Stimulated activated CD4-positive, alpha-beta T cell treated with anti-CD3 and anti-CD28 coated beads, Interleukin-1b, Interleukin-23, amount 100 ng/mL, for 48 hours (primary cell): Measurements from ENCODE around the gene GOPC.
"Not testable (repeated sequence)": the region's sequence is repeated elsewhere in the genome, so short reads cannot be mapped to it uniquely, and the experiment has no call there.

Source experiments
- DNase-seq: peaks from one replicate; pipeline ENCODE4 v3.0.0-alpha.2; 2020

Gene GOPC

DNA sequence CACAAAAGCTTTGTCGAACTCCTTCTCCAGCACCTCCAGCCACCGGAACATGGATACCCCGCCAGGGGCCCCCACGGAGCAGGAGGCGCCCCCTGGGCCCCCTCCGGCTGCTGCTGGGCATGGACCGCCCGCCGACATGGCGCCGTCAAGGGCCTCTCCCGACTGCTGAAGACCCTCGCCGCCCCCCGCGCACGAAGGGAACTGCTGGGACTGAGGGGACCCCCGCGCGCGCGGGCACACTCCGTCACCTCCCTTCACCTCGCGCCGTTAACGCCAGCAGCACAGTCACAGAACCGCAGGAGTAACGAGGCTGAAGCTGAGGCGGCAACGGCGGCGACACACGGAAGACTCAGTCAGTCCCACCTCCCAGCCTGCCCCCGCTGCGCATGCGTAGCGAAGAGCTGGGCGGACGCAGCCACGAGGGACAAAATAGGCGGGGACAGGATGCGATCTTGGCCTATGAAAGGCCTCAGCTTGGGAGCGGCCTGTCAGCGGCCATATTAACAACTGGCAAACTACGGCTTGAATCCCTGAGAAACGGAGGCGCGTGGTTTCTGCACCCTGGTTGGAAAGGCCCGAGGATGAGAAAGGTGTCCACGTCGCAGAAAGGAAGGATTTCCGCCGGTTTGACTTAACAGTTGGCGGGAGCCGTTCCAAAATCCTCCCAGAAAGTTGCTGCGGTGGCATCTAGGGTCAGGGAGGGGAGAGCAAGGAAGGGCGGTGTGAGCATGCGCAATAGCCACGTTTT, at the start of gene GOPC:
GOPC (minus strand) TSS at position 361 of the 748 bp plus-strand sequence; CDS start at position 138, 223 bp downstream.
- DNase-seq: peak; percentile 96

DNA sequence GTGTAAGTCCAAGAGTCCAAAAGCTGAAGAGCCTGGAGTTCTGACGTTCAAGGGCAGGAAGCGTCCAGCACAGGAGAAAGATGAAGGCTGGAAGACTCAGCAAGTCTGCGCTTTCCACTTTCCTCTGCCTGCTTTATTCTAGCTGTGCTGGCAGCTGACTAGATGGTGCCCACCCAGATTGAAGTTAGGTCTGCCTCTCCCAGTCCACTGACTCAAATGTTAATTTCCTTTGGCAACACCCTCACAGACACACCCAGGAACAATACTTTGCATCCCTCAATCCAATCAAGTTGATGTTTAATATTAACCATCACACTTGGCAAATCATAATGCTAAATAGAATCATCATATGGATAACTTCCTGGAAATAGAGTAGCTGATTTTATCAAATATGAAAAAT, 49.7 kb upstream of the GOPC start:
- not testable (repeated sequence) for DNase-seq

DNA sequence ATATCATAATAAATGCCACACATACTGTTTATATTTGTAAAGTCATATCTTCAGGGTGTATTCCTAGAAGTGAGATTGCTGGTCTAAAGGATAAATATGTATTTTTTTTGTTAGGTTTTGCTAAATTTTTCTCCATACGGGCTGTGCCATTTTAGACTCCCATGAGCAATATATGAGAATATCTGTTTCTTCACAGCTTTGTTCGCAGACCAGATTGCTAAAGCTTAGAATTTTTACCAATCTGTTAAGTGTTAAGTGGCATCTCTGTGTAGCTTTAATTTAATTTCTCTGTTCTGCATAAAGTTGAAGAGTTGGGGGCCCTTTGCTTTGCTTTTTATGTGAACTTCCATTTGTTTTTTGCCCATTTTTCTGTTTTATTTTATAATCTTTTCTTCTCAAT, 40.7 kb upstream of the GOPC start:
- DNase-seq: no peak

DNA sequence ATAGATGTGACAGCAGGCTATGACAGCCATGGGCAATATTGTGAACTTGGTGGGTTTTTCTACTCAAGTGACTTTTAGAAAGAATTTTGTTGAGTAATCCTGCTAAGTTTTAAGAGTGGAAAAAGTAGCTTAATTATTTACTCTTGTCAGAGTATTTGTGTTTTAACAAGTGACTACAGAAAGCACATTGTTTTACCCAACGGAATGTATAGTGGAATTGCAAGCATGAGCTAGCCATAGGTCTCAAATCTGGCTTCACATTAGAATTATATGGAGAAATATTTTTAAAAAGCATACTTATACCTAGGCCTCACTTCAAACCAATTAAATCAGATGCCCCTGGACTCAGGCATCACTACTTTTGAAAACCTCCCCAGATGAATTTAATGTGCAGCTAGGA, 35.5 kb upstream of the GOPC start:
- DNase-seq: no peak

DNA sequence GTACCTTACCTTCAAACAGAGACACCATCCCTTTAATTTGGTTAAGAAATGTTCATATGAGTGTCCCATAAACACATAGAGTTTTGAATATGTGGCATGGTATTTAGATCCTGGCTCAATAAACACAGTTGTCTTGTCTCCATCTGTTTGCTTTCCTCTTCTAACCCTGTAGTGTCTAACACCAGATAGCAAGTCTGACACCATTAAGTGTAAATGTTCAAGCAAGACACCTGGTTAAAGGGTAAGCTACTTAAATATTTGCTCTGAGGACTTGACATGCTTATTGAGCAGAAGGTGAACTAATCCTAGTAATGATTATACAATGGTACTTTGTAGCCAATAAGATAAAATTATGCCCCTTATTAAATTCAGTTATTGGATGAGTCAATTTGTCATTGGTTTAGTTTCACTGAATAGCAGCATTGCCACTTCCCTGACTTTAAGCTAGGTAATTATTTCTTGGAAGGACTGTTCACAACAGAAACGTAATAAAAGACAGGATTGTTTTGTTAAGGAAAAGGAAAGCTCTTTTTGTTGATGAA, 26.9 kb upstream of the GOPC start:
- DNase-seq: no peak

DNA sequence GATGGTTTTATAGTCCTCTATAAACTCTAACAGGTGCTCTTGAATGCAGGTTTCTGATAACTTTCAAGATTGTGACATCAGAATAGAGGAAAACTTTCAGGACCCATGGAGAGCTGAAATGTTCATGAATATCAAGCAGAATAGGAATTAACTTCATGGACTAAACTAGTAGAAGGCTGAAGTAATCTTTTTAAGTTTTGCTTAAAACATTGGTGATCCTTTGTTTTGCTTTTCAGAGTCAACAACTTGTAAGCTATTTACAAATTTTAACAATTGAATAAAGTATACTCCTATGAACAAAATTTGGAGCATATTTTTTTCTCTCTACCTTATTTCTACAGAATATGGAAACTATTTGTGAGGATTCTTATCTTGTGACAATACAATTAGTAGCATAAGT, 25.2 kb upstream of the GOPC start:
- DNase-seq: no peak

DNA sequence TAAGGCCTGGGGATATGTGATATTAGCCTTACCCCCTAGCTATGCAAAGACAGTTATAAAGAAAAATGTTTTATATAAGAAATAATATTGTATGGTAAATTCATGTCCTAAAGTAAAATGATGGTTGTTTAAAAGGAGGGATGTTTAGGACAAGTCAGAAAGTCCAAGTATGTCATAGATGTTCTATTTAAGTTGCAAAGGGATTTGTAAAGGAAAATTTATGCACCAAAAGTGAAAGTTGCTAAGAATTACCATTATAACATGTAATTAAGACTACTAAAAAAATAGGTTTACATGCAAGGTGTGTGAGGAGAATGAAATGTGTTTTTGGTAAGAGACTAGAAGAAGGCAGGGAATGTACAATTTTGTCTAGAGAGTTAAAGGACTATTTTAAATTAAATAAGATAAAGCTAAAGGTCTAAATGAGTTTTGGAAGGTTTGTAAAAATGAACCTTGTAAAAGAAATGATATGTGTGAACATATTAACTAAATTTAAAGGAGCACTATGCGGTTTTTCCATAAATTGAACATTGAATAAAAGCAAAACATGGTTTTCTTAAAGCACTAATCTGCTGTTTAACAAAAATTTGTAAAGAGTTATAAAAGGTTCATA, 22.7 kb upstream of the GOPC start:
- DNase-seq: no peak

DNA sequence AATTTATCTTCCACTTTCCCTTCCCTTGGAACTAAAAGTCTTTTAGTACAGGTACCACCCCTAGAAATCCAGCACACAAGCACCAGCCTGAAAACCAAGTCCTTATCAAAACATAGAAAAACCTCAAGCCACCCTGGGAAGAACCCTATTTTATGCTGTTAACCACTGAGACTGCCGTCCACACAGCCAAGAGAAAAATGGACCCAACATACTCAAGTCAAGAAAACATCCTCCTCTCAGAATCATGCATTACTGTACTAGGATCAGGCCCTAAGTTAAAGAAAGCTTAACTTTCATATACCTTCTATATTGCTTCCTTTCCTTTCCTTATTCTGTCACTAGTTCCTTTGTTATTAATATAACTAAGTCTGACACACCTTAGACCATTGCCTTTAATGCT, 16.9 kb upstream of the GOPC start:
- DNase-seq: no peak

DNA sequence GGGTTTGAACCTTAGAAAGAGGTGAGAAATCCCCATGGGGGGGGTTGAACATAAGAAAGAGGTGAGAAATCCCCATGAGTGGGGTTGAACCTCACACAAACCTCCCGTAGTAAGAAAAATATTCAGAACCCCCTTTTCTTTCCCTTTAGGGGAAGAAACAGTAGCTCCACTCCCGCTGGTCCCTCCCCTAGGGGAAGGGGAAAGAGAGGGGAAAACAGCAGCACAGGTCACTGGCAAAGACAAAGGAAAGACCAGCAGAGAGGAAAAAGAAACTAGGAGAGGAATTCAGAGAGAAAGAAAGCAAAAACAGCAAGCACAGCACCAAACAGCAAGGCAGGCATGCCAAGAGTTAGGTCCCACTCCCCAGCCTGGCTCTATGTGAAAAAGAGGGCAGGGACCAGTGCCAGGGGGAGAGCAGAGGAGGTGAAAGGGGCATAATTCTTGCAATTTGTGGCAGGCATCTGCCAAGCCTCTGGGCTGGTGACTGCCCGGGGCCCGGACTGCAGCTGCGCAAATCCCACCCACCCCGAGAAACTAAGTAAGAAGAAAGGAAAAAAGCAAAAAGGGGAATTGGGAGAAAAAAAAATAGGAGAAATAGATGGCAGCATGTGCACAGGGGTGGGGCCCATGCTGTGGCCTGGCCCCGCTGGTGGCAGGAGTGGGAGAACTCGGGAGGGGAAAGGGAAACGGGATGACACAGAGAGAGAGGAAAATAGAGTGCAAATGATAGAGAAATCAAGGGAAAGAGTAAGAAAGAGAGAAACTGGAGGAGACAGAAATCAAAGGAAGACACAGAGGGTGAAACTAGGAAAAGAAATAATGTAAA, 15.1 kb upstream of the GOPC start:
- DNase-seq: no peak

DNA sequence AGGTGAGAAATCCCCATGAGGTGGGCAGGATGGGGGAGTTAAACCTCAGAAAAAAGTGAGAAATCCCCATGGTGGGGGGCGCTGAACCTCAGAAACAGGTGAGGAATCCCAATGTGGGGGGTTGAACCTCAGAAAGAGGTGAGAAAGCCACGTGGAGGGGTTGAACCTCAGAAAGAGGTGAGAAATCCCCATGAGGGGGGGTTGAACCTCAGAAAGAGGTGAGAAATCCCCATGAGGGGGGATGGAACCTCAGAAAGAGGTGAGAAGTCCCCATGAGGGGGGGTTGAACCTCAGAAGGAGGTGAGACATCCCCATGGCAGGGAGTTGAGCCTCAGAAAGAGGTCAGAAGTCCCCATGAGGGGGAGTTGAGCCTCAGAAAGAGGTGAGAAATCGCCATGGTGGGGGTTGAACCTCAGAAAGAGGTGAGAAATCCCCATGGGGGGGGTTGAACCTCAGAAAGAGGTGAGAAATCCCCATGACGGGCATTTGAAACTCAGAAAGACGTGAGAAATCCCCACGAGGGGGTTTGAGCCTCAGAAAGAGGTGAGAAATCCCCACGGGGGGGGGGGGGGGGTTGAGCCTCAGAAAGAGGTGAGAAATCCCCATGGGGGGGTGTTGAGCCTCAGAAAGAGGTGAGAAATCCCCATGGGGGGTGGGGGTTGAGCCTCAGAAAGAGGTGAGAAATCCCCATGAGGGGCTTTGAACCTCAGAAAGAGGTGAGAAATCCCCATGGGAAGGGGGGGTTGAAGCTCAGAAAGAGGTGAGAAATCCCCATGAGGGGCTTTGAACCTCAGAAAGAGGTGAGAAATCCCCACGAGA, 14.3 kb upstream of the GOPC start:
- peak; percentile 32 for DNase-seq

DNA sequence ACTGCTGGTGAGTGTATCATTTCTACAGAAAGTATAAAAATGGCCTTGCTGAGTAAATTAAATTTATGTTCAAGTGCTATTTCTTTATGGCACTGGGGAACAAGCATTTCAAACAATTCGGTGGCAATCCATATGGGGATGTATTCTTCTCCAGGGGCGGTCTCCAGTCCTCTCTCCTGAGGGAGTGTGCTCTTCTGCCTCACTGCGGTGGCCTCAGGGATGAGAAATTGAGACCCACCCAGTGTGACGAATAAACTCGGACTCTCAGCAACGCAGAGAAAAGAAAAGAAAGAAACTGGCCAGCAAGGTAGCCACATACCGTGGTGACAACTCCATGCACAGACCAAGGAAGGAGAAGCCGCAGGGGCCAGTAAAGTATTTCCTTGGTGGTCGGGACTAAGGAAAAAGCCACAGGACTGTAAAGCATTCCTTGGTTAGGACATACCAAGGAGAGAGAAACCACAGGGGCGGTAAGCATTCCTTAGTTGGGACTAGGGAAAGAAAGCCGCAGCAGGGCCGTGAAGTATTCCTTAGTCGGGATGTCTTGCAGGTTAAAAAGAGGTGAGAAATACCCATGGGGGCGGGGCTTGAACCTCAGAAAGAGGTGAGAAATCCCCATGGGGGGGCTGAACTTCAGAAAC, 13.6 kb upstream of the GOPC start:
- no peak for DNase-seq

DNA sequence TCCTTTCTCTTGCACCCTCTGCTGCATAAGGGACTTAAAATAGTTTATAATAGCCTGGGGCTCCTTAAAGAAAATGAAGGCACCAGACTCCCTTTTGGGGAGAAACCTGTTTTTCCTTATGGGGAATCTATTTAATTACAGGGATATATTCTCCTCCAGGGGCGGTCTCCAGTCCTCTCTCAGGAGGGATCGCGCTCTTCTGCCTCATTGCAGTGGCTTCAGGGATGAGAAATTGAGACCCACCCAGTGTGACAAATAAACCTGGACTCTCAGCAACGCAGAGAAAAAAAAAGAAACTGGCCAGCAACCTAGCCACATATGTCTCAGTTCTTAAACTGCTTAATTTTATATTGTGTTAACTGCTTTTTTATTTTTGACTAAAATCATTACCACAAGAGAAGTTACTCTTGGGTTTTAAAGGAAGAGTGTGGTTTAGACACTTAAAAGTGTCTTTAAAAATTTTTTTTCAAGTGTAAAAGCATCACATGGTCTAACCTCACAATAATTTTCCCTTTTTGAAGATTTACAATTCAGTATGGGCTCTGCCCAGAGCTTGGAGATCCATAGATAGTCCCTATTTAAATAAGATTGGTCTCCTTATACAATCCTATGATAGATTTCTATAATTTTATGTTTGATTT, 11.7 kb upstream of the GOPC start:
- no peak for DNase-seq

DNA sequence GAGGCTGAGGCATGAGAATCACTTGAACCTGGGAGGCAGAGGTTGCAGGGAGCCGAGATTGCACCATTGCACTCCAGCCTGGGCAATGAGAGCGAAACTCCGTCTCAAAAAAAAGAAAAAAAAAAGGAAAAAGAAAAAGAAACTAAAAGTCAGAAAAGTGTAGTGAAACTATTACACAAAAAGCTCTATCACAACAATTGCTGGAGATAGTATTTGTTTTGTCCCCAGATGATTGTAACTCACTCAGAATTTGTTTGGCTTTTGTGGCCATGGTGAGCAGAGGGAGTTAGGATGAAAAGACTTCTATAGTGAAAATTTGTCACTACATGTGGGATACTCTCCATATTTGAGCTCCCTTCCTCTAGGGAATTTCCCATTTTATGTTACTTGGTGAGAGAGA, 5.2 kb upstream of the GOPC start:
- no peak for DNase-seq

DNA sequence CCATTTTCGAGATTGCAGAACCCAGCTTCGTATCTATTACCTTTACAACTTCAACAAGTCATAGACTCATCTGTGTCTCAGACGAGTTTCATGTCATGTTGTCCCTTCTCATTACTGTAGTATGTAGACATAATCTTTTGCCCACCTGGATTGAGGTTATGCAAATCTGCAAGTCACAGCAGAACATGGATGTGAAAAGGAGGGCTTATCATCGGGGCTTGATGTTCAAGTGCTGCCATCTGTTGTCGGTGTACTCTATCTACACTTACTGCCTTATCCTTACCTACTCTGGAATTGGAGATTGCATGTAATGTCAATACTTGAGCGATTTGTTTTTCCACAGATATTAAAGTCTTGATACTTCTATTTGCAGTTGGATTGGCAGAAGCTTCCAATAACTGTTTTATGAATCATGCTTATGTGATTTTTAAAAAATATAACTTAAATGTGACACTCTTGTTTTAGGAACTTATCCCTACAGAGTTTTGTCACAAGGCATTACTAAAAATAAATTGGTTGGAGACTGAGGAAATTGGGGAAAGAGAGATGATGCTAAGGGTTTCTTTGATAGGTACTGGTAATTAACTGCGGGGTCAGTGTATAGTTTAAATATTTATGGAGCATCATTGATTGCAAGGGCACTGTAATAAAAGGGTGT, 3.0 kb upstream of the GOPC start:
- DNase-seq: peak; percentile 23

DNA sequence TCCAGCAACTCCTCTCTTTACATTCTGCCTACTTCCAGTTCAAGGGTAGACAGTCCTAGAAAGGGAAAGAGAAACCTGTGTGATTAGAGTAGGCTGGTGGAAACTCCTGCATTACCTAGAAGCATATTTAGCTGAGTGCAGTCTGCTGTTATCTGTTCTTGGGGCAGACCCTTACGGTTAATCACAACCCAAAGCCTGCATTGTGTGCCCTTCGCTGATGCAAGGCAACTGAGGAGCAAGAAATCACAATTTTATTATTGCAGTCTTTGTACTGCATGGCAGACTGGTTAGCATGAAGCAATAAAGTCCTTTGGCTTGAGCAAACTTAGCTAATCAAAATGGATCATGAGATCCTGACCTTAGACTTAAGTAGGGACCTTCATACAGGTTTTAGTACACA, 1.5 kb upstream of the GOPC start:
- DNase-seq: no peak

DNA sequence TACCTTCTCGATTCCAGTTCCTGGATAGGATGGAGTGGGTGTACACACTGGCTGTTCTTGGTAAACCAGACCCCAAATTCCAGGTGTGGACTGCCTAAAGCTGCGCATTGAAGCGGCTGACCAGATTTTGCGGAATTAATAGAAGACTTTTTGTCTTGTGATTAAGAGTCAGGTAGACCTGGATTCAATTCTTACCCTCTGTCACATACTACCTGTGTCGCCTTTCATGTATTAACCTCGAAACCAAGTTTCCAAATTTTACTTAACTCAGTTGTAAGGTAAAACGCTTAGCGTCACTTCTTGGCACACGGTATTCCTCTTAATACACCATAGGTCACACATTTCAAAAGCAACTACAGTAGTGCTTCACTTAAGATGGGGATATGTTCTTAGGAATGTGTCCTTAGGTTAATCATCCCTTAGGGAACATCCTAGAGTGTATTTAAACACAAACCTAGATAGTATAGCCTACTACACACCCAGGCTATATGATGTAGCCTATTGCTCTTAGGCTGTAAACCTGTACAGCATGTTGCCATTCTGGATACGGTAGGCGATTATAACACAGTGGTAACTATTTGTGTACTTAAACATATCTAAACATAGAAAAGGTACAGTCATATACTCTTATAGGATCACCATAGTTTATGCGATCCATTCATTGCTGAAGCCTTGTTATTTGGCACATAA, 733 bp upstream of the GOPC start:
- no peak for DNase-seq

DNA sequence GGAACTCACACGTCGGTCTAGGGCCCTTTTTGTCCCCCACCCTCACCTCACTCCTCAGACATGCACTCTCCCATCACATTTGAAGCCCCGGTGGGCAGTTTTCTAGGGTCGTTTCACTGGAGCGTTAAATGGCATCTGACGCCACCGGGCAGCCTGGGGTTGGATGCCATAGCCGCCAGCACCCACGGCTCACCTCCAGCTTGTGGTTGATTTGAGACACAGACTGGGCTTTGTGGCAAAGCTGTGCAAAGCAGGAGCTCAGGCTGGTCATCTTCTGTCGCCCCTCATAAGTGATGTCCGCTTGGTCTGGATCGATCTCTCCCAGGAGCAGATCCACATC, 530 bp downstream of the GOPC start:
- no peak for DNase-seq

DNA sequence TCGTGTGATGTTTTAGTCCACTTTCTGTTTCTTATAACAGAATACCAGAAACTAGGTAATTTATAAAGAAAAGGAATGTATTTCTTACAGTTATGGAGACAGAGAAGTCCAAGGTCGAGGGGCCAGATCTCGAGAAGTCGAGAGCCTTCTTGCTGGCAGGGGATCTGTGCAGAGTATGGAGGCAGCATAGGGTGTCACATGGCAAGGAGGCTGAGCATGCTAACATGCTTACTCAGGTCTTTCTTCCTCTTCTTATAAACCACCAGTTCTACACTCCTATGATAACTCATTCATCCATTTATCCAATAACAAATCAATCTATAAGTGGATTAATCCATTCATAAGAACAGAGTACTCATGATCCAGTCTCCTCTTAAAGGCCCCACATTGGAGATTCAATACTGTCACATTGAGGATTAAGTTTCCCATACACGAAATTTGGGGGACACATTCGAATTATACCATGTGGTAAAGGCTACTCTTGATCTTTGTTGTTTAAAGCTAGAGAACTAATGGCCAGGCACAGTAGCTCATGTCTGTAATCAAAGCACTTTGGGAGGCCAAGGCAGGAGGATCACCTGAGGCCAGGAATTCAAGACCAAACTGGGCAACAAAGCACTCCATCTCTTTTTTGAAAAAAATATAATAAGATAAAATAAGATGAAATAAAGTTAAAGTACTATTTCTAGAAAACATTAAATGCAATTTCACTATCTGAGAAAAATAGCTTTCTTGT, 2.1 kb downstream of the GOPC start:
- DNase-seq: no peak

DNA sequence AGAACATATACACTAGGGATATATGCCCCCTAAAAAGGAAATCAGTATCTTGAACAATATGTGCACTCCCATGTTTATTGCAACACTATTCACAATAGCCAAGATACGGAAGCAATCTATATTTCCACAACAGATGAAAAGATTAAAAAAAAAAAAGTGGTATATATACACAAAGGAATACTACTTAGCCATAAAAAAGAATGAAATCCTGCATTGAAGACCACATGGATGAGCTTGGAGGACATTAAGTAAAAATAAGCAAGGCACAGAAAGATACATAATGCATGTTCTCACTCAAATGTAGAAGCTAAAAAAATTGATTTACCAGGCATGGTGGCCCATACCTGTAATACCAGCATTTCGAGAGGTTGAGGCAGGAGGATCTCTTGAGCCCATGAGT, 4.6 kb downstream of the GOPC start:
- no peak for DNase-seq
